ENCODE results near the gene ITPK1. TPM values are rescaled to one million over a fixed set of nuclear protein-coding genes. Genes with fewer than 3 reads are reported as not detected.

The ITPK1 gene
- total RNA-seq, 2 donors from 2014 or later = 77.1 to 118 TPM

DNA sequence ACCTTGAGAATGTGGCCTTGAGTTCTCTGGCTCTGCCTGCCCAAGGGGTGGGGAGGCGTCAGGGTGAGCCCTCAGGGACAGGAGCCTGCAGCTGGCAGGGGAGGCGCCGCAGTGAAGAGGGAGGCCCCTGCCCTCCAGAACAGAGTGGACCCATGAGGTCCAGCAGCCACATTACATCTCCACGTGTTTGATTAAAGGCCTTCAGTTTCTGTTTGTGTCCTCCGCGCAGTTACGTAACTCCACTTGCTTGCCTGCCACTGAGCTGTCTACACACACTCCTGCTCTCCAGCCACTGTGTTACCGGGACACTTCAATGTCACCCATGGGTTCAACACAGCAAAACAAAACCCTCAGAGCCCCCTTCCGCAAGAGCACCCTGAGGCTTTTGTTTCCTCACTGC, 122.4 kb downstream of the ITPK1 start:
- Histone ChIP-seq H3K4me3 (no peak overlapping the region), H3K36me3 (no peaks in the 10 kb centered on the region), H3K27ac (no peak overlapping the region), H3K9me3 (no peaks in the 10 kb centered on the region), H3K27me3 (replicated peaks; ENCODE audit: insufficient read depth) (no peaks in the 10 kb centered on the region), H3K4me1 (replicated peaks) (no peaks in the 10 kb centered on the region)
- intact Hi-C loops (cut with DNase I) = no loop called here
- WGBS = 74% methylated on average over 9 of the region's 9 CpGs
- DNase-seq (ENCODE audit: low spot score) = no peak
- peak; percentile 17 for TF ChIP-seq POLR2AphosphoS5 (IDR thresholded peaks at IDR 0.05)
- no peak for TF ChIP-seq POLR2A (IDR thresholded peaks at IDR 0.05)
- TF ChIP-seq, protein P1, sequence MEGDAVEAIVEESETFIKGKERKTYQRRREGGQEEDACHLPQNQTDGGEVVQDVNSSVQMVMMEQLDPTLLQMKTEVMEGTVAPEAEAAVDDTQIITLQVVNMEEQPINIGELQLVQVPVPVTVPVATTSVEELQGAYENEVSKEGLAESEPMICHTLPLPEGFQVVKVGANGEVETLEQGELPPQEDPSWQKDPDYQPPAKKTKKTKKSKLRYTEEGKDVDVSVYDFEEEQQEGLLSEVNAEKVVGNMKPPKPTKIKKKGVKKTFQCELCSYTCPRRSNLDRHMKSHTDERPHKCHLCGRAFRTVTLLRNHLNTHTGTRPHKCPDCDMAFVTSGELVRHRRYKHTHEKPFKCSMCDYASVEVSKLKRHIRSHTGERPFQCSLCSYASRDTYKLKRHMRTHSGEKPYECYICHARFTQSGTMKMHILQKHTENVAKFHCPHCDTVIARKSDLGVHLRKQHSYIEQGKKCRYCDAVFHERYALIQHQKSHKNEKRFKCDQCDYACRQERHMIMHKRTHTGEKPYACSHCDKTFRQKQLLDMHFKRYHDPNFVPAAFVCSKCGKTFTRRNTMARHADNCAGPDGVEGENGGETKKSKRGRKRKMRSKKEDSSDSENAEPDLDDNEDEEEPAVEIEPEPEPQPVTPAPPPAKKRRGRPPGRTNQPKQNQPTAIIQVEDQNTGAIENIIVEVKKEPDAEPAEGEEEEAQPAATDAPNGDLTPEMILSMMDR (IDR thresholded peaks at IDR 0.05) = no peak

DNA sequence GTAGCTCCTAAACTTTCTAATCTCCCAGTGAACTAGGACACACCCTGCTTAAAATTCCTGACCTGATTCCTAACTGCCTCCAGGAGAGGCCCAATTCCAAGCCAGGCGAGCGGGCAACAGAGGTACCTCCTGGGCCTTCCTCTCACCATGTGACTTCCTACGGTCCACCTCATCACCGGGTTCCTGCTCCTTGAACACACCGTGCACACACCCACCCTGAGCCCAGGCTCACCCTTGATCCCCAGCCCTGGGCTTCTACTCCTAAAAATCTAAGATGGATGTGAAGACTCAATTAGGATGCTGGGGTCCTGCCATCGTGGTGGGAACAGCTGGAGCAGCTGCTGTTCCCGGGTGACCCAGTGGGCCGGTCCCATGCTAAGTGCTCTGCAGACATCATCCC, 124.2 kb downstream of the ITPK1 start:
- intact Hi-C loops (cut with DNase I) = no loop called here
- H3K27me3 ChIP-seq (replicated peaks; ENCODE audit: insufficient read depth) = no peaks in the 10 kb centered on the region
- TF ChIP-seq POLR2A (IDR thresholded peaks at IDR 0.05) (no peak), POLR2AphosphoS5 (IDR thresholded peaks at IDR 0.05) (no peak)
- TF ChIP-seq, protein P1 (IDR thresholded peaks at IDR 0.05) = no peak
- 98% methylated on average over 8 of the region's 8 CpGs for WGBS
- H3K36me3 ChIP-seq = no peaks in the 10 kb centered on the region
- DNase-seq (ENCODE audit: low spot score) = no peak
- no peak overlapping the region for H3K4me3 ChIP-seq
- no peaks in the 10 kb centered on the region for H3K9me3 ChIP-seq
- no peak overlapping the region for H3K27ac ChIP-seq
- peaks cover 4% of the 10 kb centered on the region for H3K4me1 ChIP-seq (replicated peaks)

DNA sequence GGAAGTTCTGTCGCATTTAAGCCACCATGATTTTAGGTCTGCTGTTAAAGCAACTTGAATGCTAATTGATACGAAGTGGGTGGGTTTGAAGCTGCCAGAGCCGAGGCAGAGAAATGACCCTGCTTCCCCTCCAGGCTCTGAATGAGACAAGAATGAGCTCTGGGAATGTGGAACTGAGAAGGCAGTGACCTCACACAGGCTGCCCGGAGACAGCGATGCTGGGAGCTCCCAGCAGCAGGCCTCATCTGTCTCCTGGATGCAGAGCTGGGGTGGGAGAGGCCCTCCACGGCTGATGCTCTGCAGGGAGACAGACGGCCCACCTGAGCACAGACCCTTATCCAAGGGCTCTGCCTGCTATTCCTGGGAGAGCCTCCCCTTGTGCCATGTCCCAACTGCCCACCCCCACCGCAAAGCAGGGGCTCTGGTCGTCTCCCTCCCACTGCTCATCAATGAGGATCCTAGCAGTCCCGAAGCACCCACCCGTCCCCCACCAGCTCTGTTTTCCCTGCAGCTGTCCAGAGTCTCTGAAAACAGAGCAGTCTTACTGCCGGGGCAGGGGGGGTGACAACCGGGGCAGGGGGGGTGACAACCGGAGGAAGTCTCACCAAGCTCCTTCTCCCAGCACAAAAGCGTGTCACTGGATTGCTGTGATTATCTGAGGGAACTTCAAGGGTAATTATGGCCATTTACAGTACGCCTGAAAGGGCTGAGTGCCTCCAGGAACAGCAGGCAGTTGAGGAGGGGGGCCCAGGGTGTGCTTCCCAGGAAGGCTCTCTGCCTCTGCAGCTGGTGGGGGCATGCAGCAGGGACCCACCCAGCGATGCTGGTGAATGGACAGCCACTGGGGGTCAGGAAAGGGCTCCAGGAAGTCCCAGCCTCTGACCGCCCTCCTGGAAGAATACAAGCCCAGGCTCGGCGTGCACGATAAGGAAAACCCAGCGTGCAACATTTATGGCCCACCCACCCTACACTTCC, 125.0 kb downstream of the ITPK1 start:
- DNase-seq (ENCODE audit: low spot score) = no peak
- H3K36me3 ChIP-seq = no peaks in the 10 kb centered on the region

GRCh38 chr14:92988786-92989755, 126.7 kb downstream of the ITPK1 start:
- no peaks in the 10 kb centered on the region for H3K36me3 ChIP-seq
- H3K9me3 ChIP-seq = no peaks in the 10 kb centered on the region
- H3K27ac ChIP-seq = no peak overlapping the region
- DNase-seq (ENCODE audit: low spot score) = no peak
- intact Hi-C loops (cut with DNase I) = no loop called here
- WGBS = 95% methylated on average over 14 of the region's 14 CpGs
- H3K4me3 ChIP-seq = no peak overlapping the region
- H3K4me1 ChIP-seq (replicated peaks) = peaks cover 4% of the 10 kb centered on the region
- no peaks in the 10 kb centered on the region for H3K27me3 ChIP-seq (replicated peaks; ENCODE audit: insufficient read depth)
- TF ChIP-seq POLR2AphosphoS5 (IDR thresholded peaks at IDR 0.05) (no peak), POLR2A (IDR thresholded peaks at IDR 0.05) (no peak)
- TF ChIP-seq, protein P1 (IDR thresholded peaks at IDR 0.05) = no peak

More for the DNA sequence above, 125.0 kb downstream of the ITPK1 start:
- TF ChIP-seq POLR2AphosphoS5 (IDR thresholded peaks at IDR 0.05) (no peak), POLR2A (IDR thresholded peaks at IDR 0.05) (no peak)
- TF ChIP-seq, protein P1 (IDR thresholded peaks at IDR 0.05) = no peak
- intact Hi-C loops (cut with DNase I) = no loop called here
- Histone ChIP-seq H3K4me3 (no peak overlapping the region), H3K27me3 (replicated peaks; ENCODE audit: insufficient read depth) (no peaks in the 10 kb centered on the region), H3K27ac (no peak overlapping the region), H3K9me3 (no peaks in the 10 kb centered on the region), H3K4me1 (replicated peaks) (peaks cover 4% of the 10 kb centered on the region)
- WGBS = 76% methylated on average over 18 of the region's 22 CpGs

All from prostate gland (tissue), 2 donors.